HG02678 (cell line): ENCODE measurements around the gene PYROXD2.
A peak's percentile ranks its signal among the peaks of the same experiment; 100 is the strongest.

ENCODE experiments used
- ATAC-seq: cut with Tn5 transposase; IDR thresholded peaks from one replicate; pipeline ENCODE4 v1.9.1; 2021; ENCODE audit warnings: mild to moderate bottlenecking, moderate library complexity; ENCODE audit not compliant: unreplicated experiment

PYROXD2 gene

GRCh38 chr10:98414932-98415730 is at the start of gene PYROXD2:
Gene PYROXD2 (minus strand): TSS chr10:98415182. CDS start chr10:98415135, 47 bp downstream.
- ATAC-seq: peak; percentile 73

- no peak for ATAC-seq
These were observed 49.2 kb upstream of the PYROXD2 start for GRCh38 chr10:98463976-98464754.

- no peak for ATAC-seq
These were observed 48.0 kb upstream of the PYROXD2 start for GRCh38 chr10:98463016-98463415.

GRCh38 chr10:98461500-98461842 is 46.5 kb upstream of the PYROXD2 start:
- no peak for ATAC-seq

- ATAC-seq: no peak
These were observed 46.0 kb upstream of the PYROXD2 start for GRCh38 chr10:98460837-98461499.

GRCh38 chr10:98458809-98459784 is 44.1 kb upstream of the PYROXD2 start:
- ATAC-seq: no peak

GRCh38 chr10:98457721-98458120 is 42.7 kb upstream of the PYROXD2 start:
- no peak for ATAC-seq

GRCh38 chr10:98456686-98457482 is 41.9 kb upstream of the PYROXD2 start:
- ATAC-seq: no peak

GRCh38 chr10:98456043-98456570 is 41.1 kb upstream of the PYROXD2 start:
- ATAC-seq: no peak

GRCh38 chr10:98453729-98454128 is 38.7 kb upstream of the PYROXD2 start:
- ATAC-seq: no peak

- no peak for ATAC-seq
These were observed 35.6 kb upstream of the PYROXD2 start for GRCh38 chr10:98450618-98451017.

GRCh38 chr10:98449287-98449686 is 34.3 kb upstream of the PYROXD2 start:
- no peak for ATAC-seq

GRCh38 chr10:98446661-98447221 is 31.8 kb upstream of the PYROXD2 start, which contains the start of gene HPS1:
Gene HPS1 (minus strand): TSS chr10:98446935. CDS start chr10:98443240, 3,695 bp downstream.
- peak; percentile 93 for ATAC-seq

- ATAC-seq: peak; percentile 20
These were observed 31.2 kb upstream of the PYROXD2 start for GRCh38 chr10:98446151-98446660.

- ATAC-seq: no peak
These were observed 30.3 kb upstream of the PYROXD2 start for GRCh38 chr10:98445200-98445812.

- no peak for ATAC-seq
These were observed 29.5 kb upstream of the PYROXD2 start for GRCh38 chr10:98444314-98445006.

- no peak for ATAC-seq
These were observed 23.7 kb upstream of the PYROXD2 start for GRCh38 chr10:98438715-98439114.

- ATAC-seq: no peak
These were observed 21.7 kb upstream of the PYROXD2 start for GRCh38 chr10:98436704-98437103.
